Astrocyte (in vitro differentiated cells and primary cell): ENCODE measurements around the gene BTF3.

Source experiments
- EZH2 ChIP-seq: IDR thresholded peaks from 2 replicates; pipeline ENCODE4 v1.6.1; 2012; ENCODE audit warnings: mild to moderate bottlenecking, low read length, inconsistent platforms; ENCODE audit not compliant: insufficient read depth
- TF ChIP-seq, protein P1 (sequence below): IDR thresholded peaks from 2 replicates; pipeline ENCODE4 v1.5.1; 2011; ENCODE audit warnings: low read depth, mild to moderate bottlenecking, inconsistent platforms, low read length, moderate library complexity; ENCODE audit not compliant: insufficient read depth

DNA sequence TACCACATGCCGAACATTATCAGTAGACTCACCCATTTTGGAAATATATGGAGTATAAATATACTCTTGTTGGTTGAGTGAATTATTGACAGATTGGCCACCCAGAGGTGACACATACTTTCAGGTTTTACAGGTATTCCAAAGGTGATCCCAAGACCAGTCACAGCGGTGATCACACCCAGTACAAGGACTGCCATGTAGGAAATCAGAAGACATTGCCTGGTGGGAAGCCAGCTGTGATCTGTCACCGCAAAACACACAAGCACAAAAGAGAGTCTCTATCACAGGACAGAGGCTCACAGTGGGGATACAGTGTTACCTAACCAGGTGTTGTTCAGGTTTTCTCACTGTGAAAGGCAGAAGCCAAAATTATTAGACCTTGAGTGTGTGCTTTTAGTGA, 15.8 kb downstream of the BTF3 start:
- TF ChIP-seq, protein P1, sequence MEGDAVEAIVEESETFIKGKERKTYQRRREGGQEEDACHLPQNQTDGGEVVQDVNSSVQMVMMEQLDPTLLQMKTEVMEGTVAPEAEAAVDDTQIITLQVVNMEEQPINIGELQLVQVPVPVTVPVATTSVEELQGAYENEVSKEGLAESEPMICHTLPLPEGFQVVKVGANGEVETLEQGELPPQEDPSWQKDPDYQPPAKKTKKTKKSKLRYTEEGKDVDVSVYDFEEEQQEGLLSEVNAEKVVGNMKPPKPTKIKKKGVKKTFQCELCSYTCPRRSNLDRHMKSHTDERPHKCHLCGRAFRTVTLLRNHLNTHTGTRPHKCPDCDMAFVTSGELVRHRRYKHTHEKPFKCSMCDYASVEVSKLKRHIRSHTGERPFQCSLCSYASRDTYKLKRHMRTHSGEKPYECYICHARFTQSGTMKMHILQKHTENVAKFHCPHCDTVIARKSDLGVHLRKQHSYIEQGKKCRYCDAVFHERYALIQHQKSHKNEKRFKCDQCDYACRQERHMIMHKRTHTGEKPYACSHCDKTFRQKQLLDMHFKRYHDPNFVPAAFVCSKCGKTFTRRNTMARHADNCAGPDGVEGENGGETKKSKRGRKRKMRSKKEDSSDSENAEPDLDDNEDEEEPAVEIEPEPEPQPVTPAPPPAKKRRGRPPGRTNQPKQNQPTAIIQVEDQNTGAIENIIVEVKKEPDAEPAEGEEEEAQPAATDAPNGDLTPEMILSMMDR = no peak
- TF ChIP-seq EZH2 = no peak
